HG02759 (cell line): ENCODE measurements around the gene DAAM2.

ENCODE experiments used
- ATAC-seq: cut with Tn5 transposase; IDR thresholded peaks from one replicate; pipeline ENCODE4 v1.9.1; 2021; ENCODE audit warnings: mild to moderate bottlenecking, moderate library complexity; ENCODE audit not compliant: unreplicated experiment

The DAAM2 gene

DNA sequence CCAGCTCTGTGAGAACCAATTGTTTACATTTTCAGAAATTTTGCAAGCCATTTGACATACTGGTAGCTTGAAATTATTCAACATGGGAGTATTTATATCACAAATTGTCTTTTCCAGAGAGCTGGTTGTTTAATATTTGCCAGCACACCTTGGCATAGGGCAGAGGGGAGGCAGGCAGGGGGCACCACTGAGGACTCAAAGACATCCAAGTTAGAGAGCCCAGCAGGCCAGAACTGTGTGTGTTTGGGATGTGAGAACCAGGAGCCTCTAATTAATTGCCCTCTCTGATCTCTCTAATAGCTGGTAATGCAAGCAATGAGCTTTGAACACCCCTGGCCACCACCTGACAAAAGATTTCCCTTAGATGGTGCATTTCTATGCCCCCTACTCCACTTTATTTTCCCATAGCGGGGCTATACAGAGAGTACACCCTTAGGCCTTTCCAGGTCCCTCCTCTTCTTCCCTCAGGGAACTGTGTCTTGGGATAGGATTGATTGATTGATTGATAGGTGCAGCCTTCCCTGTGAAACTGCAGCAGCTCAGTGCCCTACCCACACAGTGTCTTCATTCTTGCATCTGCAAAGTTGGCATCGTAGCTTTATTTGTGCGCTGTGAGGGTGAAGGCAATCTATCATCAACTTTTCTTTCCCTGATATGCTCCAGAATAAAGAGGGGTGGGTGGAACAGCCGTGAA lies 112.9 kb downstream of the DAAM2 start:
- no peak for ATAC-seq

DNA sequence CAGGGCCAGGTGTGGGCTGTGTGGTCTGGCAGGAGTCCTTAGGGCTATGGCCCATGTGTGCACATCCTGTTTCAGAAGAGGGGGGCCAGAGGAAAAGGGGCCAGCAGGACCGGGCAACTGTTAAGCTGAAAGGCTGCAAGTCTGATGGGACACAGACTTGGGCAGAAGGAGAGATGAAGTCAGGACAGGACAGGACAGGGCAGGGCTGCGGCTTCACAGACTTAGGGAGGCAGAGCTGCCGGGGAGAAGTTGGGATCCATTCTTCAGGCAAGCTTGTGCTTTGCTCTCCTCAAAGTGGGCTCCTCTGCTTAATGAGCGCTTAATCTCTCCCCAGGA lies 113.4 kb downstream of the DAAM2 start:
- no peak for ATAC-seq

- ATAC-seq = no peak
Measured at GRCh38 chr6:39906318-39906761, 114.2 kb downstream of the DAAM2 start.

- no peak for ATAC-seq
Measured at GRCh38 chr6:39907871-39908575, 115.8 kb downstream of the DAAM2 start.

- ATAC-seq = no peak
Measured at GRCh38 chr6:39908838-39909583, 116.8 kb downstream of the DAAM2 start.

- ATAC-seq = no peak
Measured at GRCh38 chr6:39909701-39910100, 117.5 kb downstream of the DAAM2 start.

- ATAC-seq = no peak
Measured at GRCh38 chr6:39910164-39910563, 118.0 kb downstream of the DAAM2 start.

DNA sequence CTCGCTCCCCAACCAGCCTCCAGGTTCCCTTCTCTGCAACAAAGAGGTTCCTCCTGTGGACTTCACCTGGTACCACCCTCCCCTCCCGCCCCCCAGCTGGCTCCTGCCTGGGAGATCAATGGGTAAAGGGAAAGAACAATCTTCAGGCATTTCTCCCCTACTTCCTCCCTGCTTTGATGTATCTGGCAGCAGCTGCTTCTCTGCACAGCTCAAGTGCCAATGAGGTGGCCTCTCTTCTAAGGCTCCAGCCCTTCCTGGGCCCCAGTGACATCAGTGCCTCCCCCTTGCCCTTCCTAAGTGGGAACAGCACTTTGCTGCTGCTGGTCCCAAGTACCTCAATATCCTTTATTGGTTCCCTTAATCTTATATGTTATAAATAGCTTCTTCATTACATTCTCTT lies 118.6 kb downstream of the DAAM2 start:
- no peak for ATAC-seq

- no peak for ATAC-seq
Measured at GRCh38 chr6:39911513-39912125, 119.4 kb downstream of the DAAM2 start.

DNA sequence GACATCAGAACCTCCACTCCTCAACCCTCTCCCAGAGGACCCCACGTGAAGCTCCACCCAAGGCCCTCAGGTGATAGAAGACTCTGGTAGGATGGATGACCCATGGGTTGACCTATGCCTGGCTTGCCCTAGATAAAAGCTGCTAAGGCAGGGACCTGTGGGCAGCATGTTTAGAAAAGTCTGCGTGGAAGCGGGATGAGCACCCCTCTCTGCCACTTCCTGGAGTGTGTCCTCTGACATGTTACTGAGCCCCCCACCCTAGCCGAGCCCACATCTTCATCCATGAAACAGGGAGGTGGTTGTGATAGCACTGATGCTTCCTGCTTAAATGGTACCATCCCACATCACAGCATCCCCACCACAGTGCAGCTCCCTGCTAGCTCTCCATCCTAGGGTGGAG lies 120.3 kb downstream of the DAAM2 start:
- no peak for ATAC-seq

DNA sequence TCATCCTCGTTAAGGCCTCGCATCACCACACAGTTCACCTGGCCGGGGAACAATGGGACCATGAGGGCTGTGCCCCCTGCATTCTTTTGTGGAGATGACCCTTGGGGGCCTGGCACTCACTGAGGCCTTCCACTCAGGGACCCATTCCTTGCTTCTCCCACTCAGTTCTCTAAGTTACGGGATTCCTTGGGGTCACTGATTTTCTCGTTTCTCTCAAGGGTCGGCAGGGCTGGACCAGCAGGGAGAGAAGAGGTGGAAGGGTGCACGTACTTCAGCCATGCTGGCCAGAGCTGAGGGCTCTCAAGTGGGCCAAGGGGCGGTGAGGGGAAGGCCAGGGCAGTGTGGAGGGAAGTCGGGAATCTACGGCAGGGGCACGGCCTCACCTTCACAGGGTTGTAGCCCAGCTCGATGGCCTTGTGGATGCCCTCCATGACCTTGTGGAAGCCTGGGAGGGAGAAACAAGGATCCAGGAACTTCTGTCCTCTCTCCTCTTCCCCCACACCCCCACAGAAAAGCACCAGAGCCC lies 121.3 kb downstream of the DAAM2 start:
- no peak for ATAC-seq

GRCh38 chr6:39914239-39914638 lies 122.1 kb downstream of the DAAM2 start:
- ATAC-seq = no peak

DNA sequence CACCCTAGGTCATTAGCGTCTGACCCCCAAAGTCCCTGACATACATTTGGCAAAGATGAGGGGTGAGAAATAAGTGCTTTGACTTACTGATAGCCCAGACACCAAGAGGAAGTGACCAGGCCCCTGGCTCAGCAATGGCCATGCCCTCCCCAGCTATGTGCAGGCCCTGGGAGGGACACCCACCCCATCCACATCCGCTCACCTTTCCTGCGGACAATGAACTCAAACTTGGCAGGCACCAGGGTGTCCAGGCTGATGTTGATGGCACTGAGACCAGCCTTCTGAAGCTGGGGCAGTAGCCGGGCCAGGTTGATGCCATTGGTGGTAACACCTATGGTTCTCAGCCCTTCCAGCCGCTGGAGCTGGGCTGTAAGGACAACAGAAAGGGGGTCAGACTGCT lies 123.7 kb downstream of the DAAM2 start:
- no peak for ATAC-seq

DNA sequence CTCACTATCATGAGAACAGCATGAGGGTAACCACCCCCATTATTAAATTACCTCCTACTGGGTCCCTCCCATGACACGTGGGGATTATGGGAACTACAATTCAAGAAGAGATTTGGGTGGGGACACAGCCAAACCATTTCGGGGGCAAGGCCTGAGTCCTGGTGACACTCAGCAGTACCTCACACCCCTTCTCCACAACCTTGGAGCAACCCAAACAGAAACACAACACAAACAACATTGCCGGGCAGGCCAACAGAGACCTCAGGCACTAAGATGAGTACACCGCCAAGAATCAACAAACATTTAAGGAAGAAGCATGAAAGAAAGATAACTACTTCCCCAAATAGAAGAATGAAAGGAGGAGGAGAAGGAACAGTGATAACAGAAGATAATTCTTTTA lies 125.2 kb downstream of the DAAM2 start:
- ATAC-seq = no peak

DNA sequence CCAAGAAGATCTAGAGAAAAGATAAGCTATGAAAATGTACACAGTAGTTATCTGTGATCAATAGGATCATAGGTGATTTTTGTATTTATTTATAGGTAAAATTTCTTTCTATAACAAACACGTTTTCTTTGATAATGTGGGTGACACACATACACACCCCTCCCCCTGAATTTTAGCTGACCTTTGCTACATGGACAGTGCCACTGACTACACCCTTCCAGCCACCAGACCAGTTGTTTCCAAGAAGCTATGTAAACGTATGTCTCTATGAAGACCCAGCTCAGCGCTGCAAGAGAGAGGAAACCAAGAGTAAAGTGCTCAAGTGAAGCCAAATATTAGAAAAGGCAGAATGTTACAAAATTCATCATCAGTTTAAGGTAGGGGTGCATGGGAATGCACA lies 125.8 kb downstream of the DAAM2 start:
- ATAC-seq = no peak

DNA sequence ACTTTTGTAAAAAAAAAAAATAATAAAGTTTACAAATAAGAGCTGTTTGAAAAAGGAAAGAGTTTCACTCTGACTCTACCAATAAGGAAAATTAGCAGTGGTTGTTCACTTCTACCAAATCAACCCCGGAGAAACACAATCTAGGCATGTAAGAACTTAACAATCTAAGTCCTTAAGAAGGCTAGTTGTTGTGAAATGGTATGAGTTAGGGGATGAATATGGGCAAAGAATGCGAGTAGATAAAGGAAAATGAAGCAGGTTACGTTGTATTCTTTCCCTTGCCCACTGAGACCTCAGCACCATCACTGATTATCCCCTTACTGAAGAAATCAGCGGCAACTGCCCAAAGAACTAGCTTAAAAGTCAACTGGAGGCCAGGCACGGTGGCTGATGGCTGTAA lies 126.7 kb downstream of the DAAM2 start:
- no peak for ATAC-seq

- no peak for ATAC-seq
Measured at GRCh38 chr6:39920157-39920556, 128.0 kb downstream of the DAAM2 start.

DNA sequence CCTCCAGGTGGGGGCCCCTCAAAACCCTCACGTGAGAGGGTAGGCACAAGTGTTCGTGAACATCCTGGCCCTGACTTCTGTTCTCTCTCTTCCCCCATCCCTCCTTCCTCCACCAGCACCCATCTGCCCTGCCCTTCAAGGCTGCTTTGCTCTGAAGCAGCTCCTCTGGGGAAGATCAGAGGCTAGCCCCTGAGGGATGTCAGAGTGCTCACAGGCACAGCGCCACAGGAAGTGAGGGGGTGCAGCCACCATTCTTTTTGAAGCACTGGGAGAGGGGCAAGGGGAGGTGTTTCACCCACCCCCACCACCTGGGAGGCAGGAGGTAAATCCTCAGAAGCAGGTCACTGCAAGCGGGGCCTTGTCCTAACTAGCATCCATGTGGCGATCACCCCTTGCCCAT lies 130.6 kb downstream of the DAAM2 start:
- ATAC-seq = no peak

DNA sequence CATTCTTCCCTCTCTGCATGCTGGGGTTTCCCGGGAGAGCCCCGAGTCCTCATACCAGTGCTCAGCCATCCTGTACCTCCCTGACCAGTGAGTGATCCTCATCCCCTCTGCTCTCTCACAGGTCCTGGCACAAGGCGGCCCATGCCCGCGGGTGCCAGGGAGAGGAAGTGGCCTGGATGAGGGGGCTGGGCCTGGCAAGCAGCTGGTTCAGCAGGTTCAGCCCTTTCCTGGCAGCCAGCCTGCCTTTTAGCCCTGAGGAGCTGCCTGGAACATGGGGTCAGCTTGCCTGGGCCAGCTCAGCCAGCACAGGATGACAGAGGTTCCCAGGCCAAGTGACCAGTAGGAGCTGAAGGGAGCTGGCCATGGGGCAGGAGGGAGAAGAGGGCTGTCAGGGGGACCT lies 131.2 kb downstream of the DAAM2 start:
- ATAC-seq = no peak

DNA sequence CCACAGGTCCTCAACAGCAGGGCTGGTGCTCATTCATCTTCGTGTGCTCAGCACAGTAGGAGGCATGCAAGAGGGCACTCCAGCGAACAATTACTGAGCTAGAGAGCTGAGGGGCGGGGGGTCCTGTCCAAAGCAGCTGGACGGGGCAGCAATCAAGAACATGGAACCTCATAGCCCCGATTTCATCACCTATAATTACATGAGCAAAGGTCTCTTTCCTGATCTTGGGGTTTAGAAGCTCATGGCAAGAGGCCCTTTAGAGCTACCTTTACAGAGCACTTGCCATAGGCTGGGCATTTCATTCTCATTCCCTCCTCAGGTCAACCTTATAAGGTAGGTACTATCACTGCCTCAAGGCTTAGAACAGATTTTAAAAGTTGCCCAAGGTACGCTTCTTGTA lies 131.7 kb downstream of the DAAM2 start:
- no peak for ATAC-seq

GRCh38 chr6:39924283-39924682 lies 132.1 kb downstream of the DAAM2 start:
- no peak for ATAC-seq
